Lower leg skin (tissue), 3 donors: ENCODE results near the gene TBXAS1.

Source experiments
- CTCF ChIP-seq, 3 donors: fragments of 450-650 bp; IDR thresholded peaks; one replicate each; pipeline ENCODE4 v1.5.1; 2016; ENCODE audit warnings: antibody characterized with exemption in 3 of 3, mild to moderate bottlenecking in 3 of 3, moderate library complexity in 2 of 3
- POLR2A ChIP-seq, 2 donors: fragments of 450-650 bp; IDR thresholded peaks; one replicate each; pipeline ENCODE4 v1.6.1; 2016 to 2017; ENCODE audit warnings: antibody characterized with exemption in 2 of 2, mild to moderate bottlenecking in 1 of 2, moderate library complexity in 1 of 2

GRCh38 chr7:140057143-140057535, 228.1 kb downstream of the TBXAS1 start:
- no peak for TF ChIP-seq CTCF (IDR thresholded peaks at IDR 0.05)
- TF ChIP-seq POLR2A (IDR thresholded peaks at IDR 0.05), result no peak
